Measurements from ENCODE around the gene LAMB4.

LAMB4 gene

DNA sequence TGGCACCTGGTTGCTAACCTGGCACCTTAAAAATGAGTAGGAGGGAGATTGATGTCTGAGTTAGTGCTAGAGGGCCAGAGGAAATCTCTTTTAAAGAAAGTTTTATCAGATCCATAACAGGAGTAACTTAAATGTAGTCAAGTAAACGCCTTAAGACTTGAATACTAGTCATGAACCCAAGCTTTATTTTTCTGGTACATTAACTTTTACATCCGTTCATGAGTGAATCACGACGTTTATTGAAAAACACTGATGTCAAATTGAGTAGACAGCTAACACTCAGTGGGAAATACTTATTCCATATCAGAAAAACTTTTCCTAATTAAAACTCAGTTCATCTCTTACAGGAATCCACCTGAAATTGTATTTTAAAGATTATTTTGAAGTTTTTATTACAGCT, 120.3 kb downstream of the LAMB4 start:
- Histone ChIP-seq H3K9me3 (ENCODE audit: low read length) (no peaks in the 10 kb centered on the region), H4K20me1 (ENCODE audit: insufficient read depth, low read length) (no peaks in the 10 kb centered on the region), H3F3A (ENCODE audit: insufficient read depth, low read length) (no peaks in the 10 kb centered on the region), H3K4me3 (ENCODE audit: low read depth, low read length, poor library complexity, severe bottlenecking) (no peak overlapping the region), H2AFZ (ENCODE audit: low read length) (no peak overlapping the region), H3K27ac (ENCODE audit: low read depth, low read length, poor library complexity, severe bottlenecking) (no peak overlapping the region), H3K9me2 (ENCODE audit: low read depth, low read length) (no peaks in the 10 kb centered on the region), H3K27me3 (ENCODE audit: insufficient read depth, low read length) (no peaks in the 10 kb centered on the region), H3K9ac (ENCODE audit: low read length) (no peak overlapping the region), H3K36me3 (ENCODE audit: insufficient read depth, low read length) (no peaks in the 10 kb centered on the region), H3K79me2 (ENCODE audit: insufficient read depth, low read length) (no peaks in the 10 kb centered on the region), H3K4me1 (ENCODE audit: insufficient read depth, low read length, severe bottlenecking) (no peaks in the 10 kb centered on the region), H3K4me2 (ENCODE audit: low read length) (no peak overlapping the region)
- no peak for TF ChIP-seq EZH2 (IDR thresholded peaks at IDR 0.05; ENCODE audit: borderline replicate concordance, low read length)
- TF ChIP-seq, protein P1, sequence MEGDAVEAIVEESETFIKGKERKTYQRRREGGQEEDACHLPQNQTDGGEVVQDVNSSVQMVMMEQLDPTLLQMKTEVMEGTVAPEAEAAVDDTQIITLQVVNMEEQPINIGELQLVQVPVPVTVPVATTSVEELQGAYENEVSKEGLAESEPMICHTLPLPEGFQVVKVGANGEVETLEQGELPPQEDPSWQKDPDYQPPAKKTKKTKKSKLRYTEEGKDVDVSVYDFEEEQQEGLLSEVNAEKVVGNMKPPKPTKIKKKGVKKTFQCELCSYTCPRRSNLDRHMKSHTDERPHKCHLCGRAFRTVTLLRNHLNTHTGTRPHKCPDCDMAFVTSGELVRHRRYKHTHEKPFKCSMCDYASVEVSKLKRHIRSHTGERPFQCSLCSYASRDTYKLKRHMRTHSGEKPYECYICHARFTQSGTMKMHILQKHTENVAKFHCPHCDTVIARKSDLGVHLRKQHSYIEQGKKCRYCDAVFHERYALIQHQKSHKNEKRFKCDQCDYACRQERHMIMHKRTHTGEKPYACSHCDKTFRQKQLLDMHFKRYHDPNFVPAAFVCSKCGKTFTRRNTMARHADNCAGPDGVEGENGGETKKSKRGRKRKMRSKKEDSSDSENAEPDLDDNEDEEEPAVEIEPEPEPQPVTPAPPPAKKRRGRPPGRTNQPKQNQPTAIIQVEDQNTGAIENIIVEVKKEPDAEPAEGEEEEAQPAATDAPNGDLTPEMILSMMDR (IDR thresholded peaks at IDR 0.05; ENCODE audit: low read length) = no peak

DNA sequence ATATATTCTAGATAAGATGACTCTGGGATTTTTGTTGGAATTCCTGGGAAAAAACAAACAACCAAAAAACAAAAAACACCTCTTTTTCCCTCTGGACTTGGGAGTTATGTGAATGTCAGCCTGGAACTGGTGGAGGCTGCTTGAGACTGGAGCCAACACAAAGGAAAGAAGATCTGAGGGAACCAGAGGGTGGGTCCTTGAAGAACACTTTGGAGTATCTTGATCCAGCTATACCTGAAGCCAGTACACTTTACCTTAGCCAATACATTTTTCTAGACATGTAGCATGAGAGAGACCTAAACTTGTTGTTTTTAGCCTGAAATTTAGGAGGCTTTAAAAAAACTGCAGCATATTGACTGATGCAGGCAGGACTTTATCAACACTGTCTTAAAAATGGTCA, 121.3 kb downstream of the LAMB4 start:
- no peak overlapping the region for H3K4me3 ChIP-seq (ENCODE audit: low read depth, low read length, poor library complexity, severe bottlenecking)
- no peaks in the 10 kb centered on the region for H3K4me1 ChIP-seq (ENCODE audit: insufficient read depth, low read length, severe bottlenecking)
- no peaks in the 10 kb centered on the region for H3K9me2 ChIP-seq (ENCODE audit: low read depth, low read length)
- no peaks in the 10 kb centered on the region for H4K20me1 ChIP-seq (ENCODE audit: insufficient read depth, low read length)
- no peak overlapping the region for H3K9ac ChIP-seq (ENCODE audit: low read length)
- no peak overlapping the region for H3K27ac ChIP-seq (ENCODE audit: low read depth, low read length, poor library complexity, severe bottlenecking)
- H3K4me2 ChIP-seq (ENCODE audit: low read length) = no peak overlapping the region
- no peaks in the 10 kb centered on the region for H3K27me3 ChIP-seq (ENCODE audit: insufficient read depth, low read length)
- H3K79me2 ChIP-seq (ENCODE audit: insufficient read depth, low read length) = no peaks in the 10 kb centered on the region
- no peak overlapping the region for H2AFZ ChIP-seq (ENCODE audit: low read length)
- TF ChIP-seq, protein P1 (IDR thresholded peaks at IDR 0.05; ENCODE audit: low read length) = no peak
- TF ChIP-seq EZH2 (IDR thresholded peaks at IDR 0.05; ENCODE audit: borderline replicate concordance, low read length) = no peak
- no peaks in the 10 kb centered on the region for H3K36me3 ChIP-seq (ENCODE audit: insufficient read depth, low read length)
- H3F3A ChIP-seq (ENCODE audit: insufficient read depth, low read length) = no peaks in the 10 kb centered on the region
- H3K9me3 ChIP-seq (ENCODE audit: low read length) = no peaks in the 10 kb centered on the region

DNA sequence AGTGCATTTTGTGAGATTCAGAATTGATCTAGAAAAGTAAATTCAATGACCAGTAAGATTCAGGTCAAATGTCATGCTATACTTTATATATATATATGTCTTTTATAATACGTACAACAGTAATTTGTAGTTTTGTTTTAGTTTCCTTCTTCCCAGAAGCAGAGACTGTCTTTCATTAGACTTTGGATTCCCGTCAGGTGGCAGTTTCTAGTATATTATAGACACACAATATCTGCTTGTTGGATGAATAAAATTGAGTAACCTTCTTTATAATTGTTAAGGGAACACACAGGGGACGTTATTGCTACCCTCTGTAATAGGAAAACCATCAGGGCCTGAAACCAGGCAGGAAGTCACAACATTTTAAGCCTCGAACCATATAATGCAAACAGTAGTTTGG, 121.9 kb downstream of the LAMB4 start:
- no peak overlapping the region for H3K4me2 ChIP-seq (ENCODE audit: low read length)
- H3K9me3 ChIP-seq (ENCODE audit: low read length) = no peaks in the 10 kb centered on the region
- no peaks in the 10 kb centered on the region for H4K20me1 ChIP-seq (ENCODE audit: insufficient read depth, low read length)
- no peaks in the 10 kb centered on the region for H3K79me2 ChIP-seq (ENCODE audit: insufficient read depth, low read length)
- no peaks in the 10 kb centered on the region for H3K4me1 ChIP-seq (ENCODE audit: insufficient read depth, low read length, severe bottlenecking)
- H3K9ac ChIP-seq (ENCODE audit: low read length) = no peak overlapping the region
- H3K4me3 ChIP-seq (ENCODE audit: low read depth, low read length, poor library complexity, severe bottlenecking) = no peak overlapping the region
- H3K36me3 ChIP-seq (ENCODE audit: insufficient read depth, low read length) = no peaks in the 10 kb centered on the region
- TF ChIP-seq, protein P1 (IDR thresholded peaks at IDR 0.05; ENCODE audit: low read length) = no peak
- TF ChIP-seq EZH2 (IDR thresholded peaks at IDR 0.05; ENCODE audit: borderline replicate concordance, low read length) = no peak
- H3K27me3 ChIP-seq (ENCODE audit: insufficient read depth, low read length) = no peaks in the 10 kb centered on the region
- H3K9me2 ChIP-seq (ENCODE audit: low read depth, low read length) = no peaks in the 10 kb centered on the region
- H2AFZ ChIP-seq (ENCODE audit: low read length) = no peak overlapping the region
- no peak overlapping the region for H3K27ac ChIP-seq (ENCODE audit: low read depth, low read length, poor library complexity, severe bottlenecking)
- no peaks in the 10 kb centered on the region for H3F3A ChIP-seq (ENCODE audit: insufficient read depth, low read length)

All from OCI-LY1 (cell line).